Measurements from ENCODE around the gene FER1L5.
"Not testable (repeated sequence)": the region's sequence is repeated elsewhere in the genome, so short reads cannot be mapped to it uniquely, and the experiment has no call there.

Gene FER1L5

DNA sequence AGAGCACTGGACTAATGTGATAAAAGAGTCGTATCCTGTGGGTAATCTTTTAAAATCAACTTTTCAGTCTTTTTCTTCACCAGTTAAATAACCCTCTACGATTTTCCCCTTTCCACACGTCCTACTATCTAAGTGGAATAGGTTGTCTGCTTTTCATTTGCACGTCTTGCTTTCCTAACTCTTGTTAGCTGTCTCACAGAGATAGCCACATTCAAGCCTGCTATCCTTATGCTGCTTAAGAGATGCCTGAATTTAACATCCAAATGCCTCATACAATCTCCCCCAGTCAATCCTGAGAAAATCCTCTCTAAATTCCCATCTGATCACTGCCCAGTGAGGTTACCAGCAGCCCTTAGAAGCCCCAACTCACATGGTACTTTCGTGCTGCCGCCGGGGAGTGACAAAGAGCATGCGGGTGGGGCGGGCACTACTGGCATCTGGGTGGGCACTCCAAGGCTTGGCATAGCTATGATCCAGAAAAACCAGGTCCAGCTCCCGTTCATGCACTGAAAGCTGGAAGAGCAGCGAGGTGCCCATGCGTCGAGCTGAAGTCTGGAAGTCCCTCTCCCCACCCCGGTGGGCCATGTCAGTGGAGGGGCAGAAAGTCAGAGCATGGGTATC, 5.9 kb upstream of the FER1L5 start:
- no peak for DNase-seq

DNA sequence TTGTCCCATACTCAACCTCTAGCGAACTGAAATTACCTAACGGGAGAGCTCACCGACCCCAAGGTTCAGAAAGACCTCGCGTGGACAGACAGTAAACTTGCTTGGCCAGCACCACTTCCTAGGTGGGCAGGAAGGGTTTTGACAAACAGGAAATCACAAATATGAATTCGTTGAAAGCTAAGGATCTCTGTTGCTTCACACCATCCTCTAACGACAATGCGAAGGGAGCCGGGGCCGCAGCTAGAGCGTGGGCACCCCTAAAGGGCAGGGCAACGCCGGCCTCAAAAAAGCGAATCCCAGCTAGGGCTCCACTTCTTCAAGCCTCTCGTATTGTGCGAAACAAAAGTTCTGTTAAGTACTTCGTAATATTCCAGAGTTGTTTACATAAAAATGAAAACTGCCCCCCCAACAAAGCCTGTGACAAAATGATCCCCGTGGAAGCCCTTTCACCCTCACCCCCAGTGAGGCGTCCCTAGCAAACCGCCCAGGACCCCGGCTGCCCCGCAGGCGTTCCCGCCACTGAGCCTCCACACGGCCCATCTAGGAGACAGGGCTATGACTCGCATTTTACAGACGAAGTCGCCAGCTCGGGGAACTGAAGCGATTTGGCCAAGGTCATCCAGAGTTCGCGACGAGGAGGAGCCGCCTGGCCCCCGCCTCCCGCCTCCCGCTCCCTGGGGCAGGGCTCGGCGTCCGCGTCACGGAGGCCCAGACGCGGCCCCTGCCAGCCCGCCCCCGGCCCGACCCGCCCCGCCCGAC, 5.0 kb upstream of the FER1L5 start:
- DNase-seq: no peak

DNA sequence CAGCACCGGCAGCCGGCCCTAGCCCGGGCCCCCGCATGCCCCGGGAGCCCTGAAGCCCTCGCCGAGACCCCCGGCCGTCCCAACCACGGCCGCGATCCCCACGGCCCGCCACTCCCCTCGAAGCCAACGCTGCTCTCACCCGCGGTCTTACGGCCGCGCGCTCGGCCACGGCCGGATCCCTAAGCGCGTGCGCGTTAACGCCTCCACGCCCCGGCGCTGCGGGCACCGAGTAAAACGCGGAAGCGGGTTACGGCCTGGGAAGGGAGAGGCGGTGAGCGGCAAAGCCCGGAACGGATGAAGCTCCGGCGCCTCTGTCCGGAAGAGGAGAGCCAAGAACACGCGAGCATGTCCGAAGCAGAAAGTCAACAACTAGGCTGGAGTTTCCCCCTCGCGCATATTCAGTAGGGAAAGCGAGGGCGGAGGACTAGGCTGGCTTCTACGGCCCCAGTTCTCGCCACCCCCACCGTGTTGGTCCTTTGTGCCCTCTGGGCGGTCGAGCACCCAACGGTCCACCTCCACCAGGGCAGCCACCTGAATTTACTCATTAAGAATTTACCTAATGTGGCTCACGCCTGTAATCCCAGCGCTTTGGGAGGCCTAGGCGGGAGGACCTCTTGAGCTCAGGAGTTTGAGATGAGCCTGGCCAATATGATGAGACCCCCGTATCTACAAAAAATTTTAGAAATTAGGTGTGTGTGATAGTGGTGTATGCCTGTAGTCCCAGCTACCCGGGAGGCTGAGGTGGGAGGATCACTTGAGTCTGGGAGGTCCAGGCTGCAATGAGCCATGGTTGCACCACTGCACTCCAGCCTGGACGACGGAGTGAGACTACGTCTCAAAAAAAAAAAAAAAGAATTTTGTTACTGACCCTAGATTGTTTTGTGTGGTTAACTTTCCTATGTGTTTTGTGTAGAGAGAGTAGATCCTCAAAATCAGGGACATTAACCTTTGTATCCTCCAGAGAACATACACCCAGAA, 4.1 kb upstream of the FER1L5 start, which contains the start of gene KANSL3:
KANSL3 (minus strand) TSS at position 169 of the 978 bp plus-strand sequence. CDS start 1,177 bp downstream, outside the sequence.
- DNase-seq: peak; percentile 26

DNA sequence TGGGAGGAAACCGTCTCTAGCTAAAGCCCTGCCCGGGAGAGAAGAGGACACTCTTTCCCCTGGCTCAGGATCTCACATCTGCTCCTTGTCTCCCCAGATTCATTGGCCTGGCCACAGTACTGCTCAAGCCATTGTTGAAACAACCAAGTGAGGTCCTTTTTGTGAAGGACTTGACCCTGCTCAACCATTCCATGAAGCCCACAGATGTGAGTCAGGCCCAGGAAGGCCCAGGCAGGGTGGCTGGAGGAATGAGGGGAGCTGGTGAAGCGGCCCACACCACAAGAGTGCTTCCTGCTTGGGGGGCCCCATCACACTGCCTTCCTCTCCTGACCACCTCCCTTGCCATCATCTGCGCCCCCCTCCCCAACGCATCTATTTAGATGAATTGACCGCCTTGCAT, 5.1 kb downstream of the FER1L5 start:
- DNase-seq: no peak

DNA sequence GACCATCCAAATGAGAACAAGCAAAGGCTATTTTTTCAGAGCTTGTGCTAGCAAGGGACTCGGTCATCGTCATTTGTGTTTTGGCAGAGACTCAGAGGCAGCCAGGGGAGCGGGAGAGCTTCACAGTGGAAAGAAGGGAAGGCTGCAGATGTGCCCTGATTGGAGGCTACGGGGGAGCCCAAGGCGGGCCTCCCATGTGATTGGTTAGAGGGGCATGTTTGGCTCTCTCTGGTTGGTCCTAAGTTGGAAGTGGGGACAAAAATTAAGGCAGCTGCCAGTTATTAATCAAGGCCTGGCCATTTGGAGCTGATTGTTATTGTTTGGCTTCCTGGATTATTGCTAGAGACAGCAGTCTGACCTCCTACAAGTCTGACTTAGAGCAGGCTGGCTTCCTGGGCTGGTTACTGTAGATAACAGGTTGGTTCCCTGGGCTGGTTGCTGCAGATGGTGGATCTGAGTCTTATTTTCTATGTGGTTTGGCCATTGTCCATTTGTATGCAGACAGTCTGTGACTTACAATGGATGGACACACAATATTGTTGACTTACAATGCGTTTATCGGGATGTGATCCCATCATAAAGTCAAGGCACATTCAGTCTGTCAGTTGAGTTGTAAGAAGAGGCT, 5.9 kb downstream of the FER1L5 start:
- no peak for DNase-seq

DNA sequence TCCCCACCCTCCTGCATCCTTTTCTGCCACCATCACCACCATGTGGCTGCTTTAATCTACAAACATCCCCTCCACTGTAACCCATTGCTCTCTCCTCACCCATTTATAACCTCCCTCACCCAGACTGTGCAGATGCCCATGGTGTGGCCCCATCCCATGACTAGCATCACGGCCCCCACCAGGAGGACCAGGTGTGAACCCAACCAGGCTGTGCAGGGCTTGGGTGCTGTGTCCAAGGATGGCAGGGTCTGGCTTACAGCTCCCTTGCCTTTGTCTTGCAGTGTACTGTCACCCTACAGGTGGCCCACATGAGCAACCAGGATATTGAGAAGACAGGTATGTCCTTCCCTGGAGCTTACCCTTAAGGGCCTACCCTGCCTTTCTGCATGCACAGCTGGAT, 6.8 kb downstream of the FER1L5 start:
- no peak for DNase-seq

DNA sequence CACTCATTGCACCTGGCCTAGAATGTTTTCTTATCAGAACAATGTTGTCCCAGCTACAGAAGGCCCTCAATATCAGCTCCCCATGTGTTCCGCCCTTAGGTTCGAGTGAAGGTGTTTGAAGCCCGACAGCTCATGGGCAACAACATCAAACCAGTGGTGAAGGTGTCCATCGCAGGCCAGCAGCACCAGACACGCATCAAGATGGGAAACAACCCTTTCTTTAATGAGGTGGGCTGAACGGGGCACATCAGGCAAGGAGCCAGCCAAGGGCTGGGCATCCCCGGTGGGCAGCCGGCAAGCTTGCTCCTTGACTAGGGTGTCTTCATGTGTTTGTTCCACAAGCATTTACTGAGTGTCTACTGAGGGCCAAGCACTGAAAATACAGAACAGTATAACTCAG, 9.2 kb downstream of the FER1L5 start:
- no peak for DNase-seq

DNA sequence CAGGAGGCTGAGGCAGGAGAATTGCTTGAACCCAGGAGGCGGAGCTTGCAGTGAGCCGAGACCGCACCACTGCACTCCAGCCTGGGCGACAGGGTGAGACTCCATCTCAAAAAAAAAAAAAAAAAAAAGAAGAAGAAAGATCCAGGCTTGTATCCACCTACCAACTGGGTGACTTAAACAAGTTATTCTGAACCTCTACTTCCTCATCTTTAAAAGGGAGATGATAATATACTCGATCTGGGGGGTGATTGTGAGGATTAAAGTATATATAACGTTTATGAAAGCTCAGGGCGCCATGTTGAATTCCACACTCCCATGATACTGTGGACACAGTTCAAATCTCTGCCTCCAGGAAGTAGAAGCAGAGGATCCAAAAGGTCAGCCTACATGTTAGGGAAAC, 12.2 kb downstream of the FER1L5 start:
- not testable (repeated sequence) for DNase-seq

DNA sequence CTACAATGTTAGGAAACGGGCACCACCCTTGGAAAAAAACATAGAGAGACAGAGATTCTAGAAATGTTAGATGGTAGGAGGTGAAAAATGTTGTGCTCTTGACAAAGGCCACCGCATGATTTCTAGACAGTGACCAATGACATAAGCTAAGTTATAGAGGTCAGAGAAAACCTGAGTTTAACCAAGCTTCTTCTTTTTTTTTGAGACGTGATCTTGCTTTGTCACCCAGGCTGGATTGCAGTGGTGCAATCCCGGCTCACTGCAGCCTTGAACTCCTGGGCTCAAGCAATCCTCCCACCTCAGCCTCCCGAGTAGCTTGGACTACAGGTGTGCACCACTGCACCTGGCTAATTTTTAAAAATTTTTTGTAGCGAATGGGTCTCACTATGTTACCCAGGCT, 13.0 kb downstream of the FER1L5 start:
- DNase-seq: no peak

DNA sequence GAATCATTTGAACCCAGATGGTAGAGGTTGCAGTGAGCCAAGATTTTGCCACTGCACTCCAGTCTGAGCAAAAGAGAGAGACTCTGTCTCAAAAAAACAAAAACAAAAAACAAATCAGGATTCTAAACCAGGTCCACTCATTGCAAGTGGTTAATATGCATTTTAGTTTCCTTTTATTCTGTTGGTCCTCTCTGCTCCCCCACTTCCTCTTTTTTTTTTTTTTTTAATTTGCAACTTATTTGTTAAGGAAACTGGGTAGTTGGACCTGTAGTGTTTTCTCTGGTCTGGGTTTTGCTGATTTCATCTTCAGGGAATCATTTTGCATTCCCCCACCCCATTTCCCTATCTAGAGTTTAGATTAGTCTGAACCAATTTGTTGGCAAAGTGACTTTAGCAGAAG, 14.0 kb downstream of the FER1L5 start:
- DNase-seq: no peak

DNA sequence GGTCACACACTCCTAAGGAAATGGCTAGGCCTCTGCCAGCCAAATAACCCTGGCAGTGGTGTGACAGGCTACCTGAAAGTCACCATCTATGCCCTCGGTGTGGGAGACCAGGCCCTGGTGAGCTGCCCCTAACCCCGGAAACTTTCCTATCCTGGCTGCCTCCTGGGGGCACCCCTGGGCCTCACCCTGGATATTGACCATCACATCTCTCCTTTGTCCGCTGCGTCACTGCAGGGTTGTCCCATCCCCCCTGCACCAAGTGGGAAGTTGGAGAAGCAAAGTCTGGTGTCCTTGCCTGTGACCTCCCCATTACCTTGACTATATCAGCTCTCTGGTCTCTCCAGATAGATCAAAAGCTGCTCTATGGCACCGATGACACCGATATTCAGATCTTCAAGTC, 18.8 kb downstream of the FER1L5 start:
- DNase-seq: no peak

DNA sequence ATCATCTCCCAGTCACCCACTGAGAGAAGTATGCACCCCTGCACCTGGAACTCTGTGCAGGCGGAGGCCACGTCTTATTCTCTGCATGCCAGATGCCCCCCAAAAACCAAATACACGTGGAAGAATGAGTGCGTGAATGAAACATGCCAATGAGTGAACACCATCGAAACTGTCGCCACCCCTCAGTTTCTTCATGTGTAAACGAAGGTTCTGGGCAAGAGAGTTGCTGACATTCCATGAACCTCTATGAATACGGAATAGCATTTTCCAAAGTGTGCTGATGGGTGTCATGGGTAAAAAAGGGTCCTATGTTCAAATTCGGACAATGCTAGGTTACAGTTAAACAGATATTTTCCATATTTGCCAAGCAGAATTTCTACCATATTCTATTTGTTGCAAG, 19.8 kb downstream of the FER1L5 start:
- DNase-seq: no peak

DNA sequence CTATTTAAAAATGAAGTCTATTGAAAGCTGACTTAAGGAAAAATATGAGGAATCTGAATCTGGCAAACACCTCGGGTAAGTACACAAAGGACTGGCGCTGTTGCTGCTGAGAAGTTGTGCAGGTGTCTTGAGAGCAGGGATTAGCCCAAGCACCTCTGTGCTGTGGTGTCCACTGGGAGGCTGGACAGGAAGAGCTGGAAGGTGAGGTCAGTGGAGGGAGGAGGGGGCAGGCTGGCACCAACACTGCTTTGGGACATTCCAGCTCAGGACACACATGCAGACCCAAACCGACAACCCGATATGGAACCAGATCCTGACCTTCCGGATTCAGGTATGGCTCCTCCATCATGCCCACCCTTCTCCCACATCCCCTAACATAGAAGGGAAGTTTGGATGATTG, 20.6 kb downstream of the FER1L5 start:
- no peak for DNase-seq

DNA sequence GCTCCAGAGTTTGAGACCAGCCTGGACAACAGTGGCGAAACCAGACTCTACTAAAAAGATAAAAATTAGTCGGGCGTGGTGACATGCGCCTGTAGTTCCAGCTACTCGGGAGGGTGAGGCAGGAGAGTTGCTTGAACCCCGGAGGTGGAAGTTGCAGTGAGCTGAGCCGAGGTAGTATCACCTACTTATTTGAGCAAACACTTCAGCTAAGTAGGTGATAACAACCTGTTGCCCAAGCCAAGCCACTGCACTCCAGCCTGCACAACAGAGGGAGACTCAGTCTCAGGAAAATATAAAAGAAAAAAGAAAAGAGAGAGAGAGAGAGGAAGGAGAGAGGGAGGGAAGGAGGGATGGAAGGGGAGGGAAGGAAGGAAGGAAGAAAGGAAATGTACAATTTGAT, 21.3 kb downstream of the FER1L5 start:
- DNase-seq: no peak

DNA sequence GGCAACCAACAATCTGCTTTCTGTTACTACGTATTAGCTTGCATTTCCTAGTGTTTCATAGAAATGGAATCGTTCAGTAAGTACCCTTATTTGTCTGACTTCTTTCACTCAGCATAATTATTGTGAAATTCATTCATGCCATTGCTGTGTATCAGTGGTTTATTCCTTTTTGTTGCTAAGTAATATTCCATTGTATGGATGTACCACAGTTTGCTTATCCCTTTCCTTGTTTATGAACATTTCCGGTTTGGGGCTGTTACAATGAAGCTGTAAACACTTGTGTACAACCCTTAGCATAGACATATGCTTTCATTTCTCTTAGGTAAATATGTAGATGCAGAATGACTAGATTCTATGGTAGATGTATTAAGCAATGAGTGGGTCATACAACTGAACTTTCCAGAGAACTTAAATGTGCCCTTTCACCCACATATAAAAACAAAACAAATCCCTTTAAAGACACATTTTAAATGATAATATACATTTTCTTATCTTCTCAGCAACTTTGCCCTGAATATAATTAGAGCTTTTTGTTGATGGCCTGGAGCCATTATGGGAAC, 21.9 kb downstream of the FER1L5 start:
- DNase-seq: no peak

DNA sequence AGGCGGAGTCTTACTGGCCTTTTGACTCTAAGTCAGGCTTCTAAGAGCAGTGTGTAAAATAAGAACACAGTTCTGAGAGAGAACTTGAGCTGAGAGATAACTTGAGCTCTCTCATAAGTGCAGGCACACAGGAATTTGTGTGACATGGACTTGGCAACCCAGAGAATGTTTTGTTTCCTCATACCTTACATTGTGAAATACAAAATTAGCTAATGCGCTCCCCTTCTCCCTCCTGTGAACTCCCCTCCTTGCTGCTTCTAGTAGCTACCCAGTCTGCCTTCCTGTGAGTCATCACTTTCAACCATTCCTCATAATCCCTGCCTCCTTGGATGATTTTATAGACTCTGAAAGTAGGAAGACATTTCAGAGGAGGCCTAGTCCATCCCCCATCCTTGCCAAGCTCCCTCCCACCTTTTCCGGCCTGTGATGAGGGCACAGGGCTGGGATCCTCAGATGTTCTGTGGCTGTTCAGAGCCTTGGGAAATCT, 22.6 kb downstream of the FER1L5 start:
- no peak for DNase-seq

DNA sequence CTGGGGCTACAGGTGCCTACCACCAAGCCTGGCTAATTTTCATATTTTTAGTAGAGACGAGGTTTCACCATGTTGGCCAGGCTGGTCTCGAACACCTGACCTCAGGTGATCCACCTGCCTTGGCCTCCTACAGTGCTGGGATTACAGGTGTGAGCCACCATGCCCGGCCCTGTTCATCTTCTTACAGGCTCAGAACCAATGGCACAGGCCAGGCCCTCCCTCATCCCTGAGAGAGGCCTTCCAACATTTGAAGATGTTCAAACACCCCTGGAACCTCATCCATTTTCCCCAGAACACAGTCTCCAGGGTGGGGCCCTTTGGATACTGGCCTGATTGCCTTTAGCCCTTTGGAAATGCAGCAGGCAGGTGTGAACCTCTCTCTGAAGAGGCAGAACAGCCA, 23.2 kb downstream of the FER1L5 start:
- not testable (repeated sequence) for DNase-seq

DNA sequence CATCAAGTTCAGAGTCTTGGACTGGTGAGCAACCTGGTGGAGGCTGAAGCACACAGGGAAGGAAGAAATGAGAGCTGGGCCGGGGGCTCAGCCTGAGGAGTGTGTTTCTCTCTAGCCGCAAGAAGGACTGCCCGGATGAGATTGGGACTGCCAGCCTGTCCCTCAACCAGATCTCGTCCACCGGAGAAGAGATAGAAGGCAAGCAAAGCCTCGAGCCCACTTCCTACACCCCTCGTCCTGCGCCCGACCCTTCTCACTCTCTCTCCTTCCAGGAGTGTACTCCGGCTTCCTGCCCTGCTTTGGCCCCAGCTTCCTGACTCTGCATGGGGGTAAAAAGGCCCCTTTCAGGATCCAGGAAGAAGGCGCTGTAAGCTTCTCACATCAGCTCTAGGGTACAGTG, 26.2 kb downstream of the FER1L5 start:
- no peak for DNase-seq

DNA sequence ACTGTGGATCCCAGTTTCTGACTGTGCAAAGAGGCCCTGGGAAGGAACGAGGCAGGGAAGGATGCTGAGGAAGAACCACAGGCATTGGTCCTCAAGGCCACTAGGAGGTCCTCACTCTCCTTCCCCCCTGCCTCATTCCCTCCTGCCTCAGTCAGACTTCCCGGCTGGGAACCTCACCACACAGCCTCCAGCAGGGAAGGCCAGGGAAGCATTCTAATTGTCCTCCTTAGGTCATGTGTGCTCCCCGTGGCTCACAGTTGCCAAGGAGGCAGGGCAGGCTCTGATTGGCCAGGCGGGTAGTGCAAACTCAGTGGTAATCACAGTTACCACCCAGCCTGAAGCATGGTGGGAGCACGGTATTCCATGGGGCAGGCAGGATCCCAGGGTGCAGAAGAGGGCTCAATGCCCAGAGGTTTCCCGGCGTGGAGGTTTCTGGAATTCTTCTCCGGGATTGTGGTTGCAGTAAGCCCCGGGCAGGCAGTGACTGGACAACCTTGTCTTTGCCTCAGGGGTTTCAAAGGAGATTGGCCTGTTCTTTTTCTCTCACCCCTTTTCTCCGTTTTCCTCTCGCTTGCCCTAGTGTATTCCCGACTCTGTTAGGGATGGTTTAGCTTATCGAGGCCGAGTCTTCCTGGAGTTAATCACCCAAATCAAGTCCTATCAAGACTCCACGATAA, 27.1 kb downstream of the FER1L5 start:
- no peak for DNase-seq

DNA sequence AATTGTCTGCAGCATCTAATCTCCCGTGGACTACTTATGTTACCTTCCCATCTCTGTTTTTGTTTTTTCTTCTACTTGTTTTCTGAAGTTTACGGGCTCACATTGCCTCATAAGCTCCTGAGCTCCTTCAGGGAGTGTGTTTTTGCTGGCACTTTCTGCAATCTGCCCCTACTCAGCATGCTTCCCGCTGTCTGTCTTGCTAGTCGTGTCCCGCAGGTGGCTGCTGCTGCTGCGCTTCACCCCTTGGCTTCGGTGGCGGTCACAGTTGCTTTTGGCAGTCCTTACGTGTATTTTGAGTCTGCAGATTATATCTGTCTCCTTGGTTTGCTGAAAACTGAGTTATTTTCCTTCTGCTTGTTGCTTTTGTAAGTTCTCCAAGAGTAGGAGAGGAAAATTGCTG, 37.3 kb downstream of the FER1L5 start:
- no peak for DNase-seq

DNA sequence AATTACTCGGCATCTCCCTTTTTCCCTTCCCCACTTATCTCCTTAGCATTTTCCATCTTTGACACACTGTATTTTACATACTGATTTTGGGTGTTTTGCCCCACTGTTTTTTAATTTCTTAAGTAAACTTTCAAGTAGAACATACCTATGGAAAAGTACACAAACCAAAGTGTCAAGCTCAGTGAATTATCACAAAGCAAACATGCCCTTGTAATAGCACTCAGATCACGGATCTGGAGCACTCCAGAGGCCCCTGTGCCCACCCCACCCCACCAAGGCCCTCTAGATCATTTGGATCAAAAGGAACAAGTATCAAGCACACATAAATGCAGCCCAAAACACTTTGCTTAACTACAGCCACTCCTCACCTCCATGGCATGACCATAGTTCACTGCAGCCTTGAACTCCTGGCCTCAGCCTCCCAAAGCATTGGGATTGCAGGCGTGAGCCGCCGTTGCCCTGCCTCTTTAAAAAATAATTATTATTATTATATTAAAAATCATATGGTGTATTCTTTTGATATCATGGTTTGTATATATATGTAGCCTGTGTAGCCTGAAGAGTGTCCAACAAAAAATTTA, 38.1 kb downstream of the FER1L5 start:
- DNase-seq: no peak

DNA sequence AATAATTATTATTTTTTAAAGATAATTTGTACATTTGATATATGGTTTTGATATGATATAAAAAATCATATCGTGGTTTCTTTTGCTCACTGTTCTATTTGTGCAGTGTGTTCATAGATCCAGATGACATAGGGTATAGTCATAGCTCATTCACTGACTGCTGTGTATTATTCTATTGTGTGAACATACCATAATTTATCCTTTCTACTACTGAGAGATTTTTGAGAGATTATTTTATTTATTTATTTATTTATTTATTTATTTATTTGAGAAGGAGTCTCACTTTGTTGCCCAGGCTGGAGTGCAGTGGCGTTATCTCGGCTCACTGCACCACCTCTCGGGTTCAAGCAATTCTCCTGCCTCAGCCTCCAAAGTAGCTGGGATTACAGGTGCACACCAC, 39.0 kb downstream of the FER1L5 start:
- DNase-seq: no peak

All from NCI-H2081 treated with DMSO at 0.1 percent for 48 hours (cell line).